Measurements from ENCODE around the gene TUBGCP5. TPM values are rescaled to one million over a fixed set of nuclear protein-coding genes. Genes with fewer than 3 reads are reported as not detected.
"Not testable (repeated sequence)": the region's sequence is repeated elsewhere in the genome, so short reads cannot be mapped to it uniquely, and the experiment has no call there.

The TUBGCP5 gene
- total and polyA plus RNA-seq, 7 donors, result 3.0 to 32.3 (median 18.1) TPM

- Histone ChIP-seq H3K36me3 (peaks cover 6 to 98% (median 57%) of the 10 kb centered on the region in 4 donors), H3K27ac (no peak overlapping the region), H3K4me1 (no peaks in the 10 kb centered on the region), H3K9me3 (no peaks in the 10 kb centered on the region), H3K4me3 (no peak overlapping the region), H3K27me3 (no peaks in the 10 kb centered on the region)
- TF ChIP-seq POLR2AphosphoS5 (IDR thresholded peaks at IDR 0.05), result no peak
- TF ChIP-seq POLR2A (IDR thresholded peaks at IDR 0.05), result no peak
- TF ChIP-seq CTCF (IDR thresholded peaks at IDR 0.05), result no peak
- TF ChIP-seq EP300 (IDR thresholded peaks at IDR 0.05), result no peak
- WGBS, 2 donors, result 89 to 95% methylated on average over 1 of the region's 1 CpG
- intact Hi-C loops (cut with DNase I), result no loop called here
- DNase-seq, result no peak
Measured at GRCh38 chr15:23026218-23026617, 13.2 kb downstream of the TUBGCP5 start.

- no peak for DNase-seq
- Histone ChIP-seq H3K4me3 (no peak overlapping the region), H3K27ac (no peak overlapping the region), H3K4me1 (no peaks in the 10 kb centered on the region), H3K36me3 (peaks cover 24 to 100% (median 53%) of the 10 kb centered on the region in 4 donors), H3K9me3 (no peaks in the 10 kb centered on the region), H3K27me3 (no peaks in the 10 kb centered on the region)
- intact Hi-C loops (cut with DNase I), result no loop called here
- WGBS, 2 donors, result 95 to 98% methylated on average over 2 of the region's 2 CpGs
- no peak for TF ChIP-seq CTCF (IDR thresholded peaks at IDR 0.05)
- no peak for TF ChIP-seq EP300 (IDR thresholded peaks at IDR 0.05)
- TF ChIP-seq POLR2AphosphoS5 (IDR thresholded peaks at IDR 0.05), result no peak
- no peak for TF ChIP-seq POLR2A (IDR thresholded peaks at IDR 0.05)
Measured at GRCh38 chr15:23022156-23022555, 17.2 kb downstream of the TUBGCP5 start.

- DNase-seq, result no peak
- no peak overlapping the region for H3K4me3 ChIP-seq
- H3K36me3 ChIP-seq, result peaks cover 13 to 61% (median 48%) of the 10 kb centered on the region in 4 donors
Measured at GRCh38 chr15:23014394-23015000, 24.9 kb downstream of the TUBGCP5 start.

GRCh38 chr15:23013681-23014080 lies 25.7 kb downstream of the TUBGCP5 start:
- Histone ChIP-seq H3K27ac (no peak overlapping the region), H3K36me3 (peaks cover 5 to 61% (median 45%) of the 10 kb centered on the region in 4 donors), H3K27me3 (no peaks in the 10 kb centered on the region), H3K4me1 (no peaks in the 10 kb centered on the region), H3K9me3 (no peaks in the 10 kb centered on the region), H3K4me3 (no peak overlapping the region)
- intact Hi-C loops (cut with DNase I), result no loop called here
- TF ChIP-seq EP300 (IDR thresholded peaks at IDR 0.05), result no peak
- TF ChIP-seq CTCF (IDR thresholded peaks at IDR 0.05), result no peak
- no peak for TF ChIP-seq POLR2A (IDR thresholded peaks at IDR 0.05)
- TF ChIP-seq POLR2AphosphoS5 (IDR thresholded peaks at IDR 0.05), result no peak
- WGBS, 2 donors, result 97% methylated on average over 5 of the region's 5 CpGs
- no peak for DNase-seq

More at GRCh38 chr15:23014394-23015000, 24.9 kb downstream of the TUBGCP5 start:
- Histone ChIP-seq H3K27ac (no peak overlapping the region), H3K4me1 (no peaks in the 10 kb centered on the region), H3K27me3 (no peaks in the 10 kb centered on the region), H3K9me3 (no peaks in the 10 kb centered on the region)
- TF ChIP-seq POLR2A (IDR thresholded peaks at IDR 0.05) (no peak), EP300 (IDR thresholded peaks at IDR 0.05) (no peak), CTCF (IDR thresholded peaks at IDR 0.05) (no peak), POLR2AphosphoS5 (IDR thresholded peaks at IDR 0.05) (no peak)
- 95 to 97% methylated on average over 3 of the region's 3 CpGs for WGBS, 2 donors
- intact Hi-C loops (cut with DNase I), result no loop called here

GRCh38 chr15:23012616-23013015 lies 26.8 kb downstream of the TUBGCP5 start:
- H3K27ac ChIP-seq; DNase-seq; H3K27me3 ChIP-seq; H3K4me1 ChIP-seq; H3K4me3 ChIP-seq; intact Hi-C loops (cut with DNase I); H3K9me3 ChIP-seq: not testable (repeated sequence)
- H3K36me3 ChIP-seq, result peaks cover 0 to 61% (median 53%) of the 10 kb centered on the region in 4 donors
- WGBS, 2 donors, result 95 to 97% methylated on average over 9 of the region's 9 CpGs

Measured in sigmoid colon (tissue), 7 donors.